H9 (cell line): ENCODE data around the gene KCNK13. TPM values are rescaled to one million over a fixed set of nuclear protein-coding genes. Genes with fewer than 3 reads are reported as not detected.

Source experiments
- DNase-seq: peaks from one replicate; pipeline ENCODE4 v3.0.0-alpha.2; 2017
- H2AFZ ChIP-seq: one replicate; pipeline ENCODE4 v1.6.1; 2013; ENCODE audit warnings: mild to moderate bottlenecking, low read length, control low read depth, moderate library complexity
- H2AK5ac ChIP-seq: 2 replicates; pipeline ENCODE4 v1.6.1; 2013; ENCODE audit warnings: low read length, control low read depth, mixed read lengths; ENCODE audit not compliant: insufficient read length
- H2BK120ac ChIP-seq: one replicate; pipeline ENCODE4 v1.6.1; 2013; ENCODE audit warnings: low read depth, mild to moderate bottlenecking, low read length, control low read depth, inconsistent platforms; ENCODE audit not compliant: poor library complexity, severe bottlenecking
- H2BK12ac ChIP-seq: 2 replicates; pipeline ENCODE4 v1.6.1; 2013; ENCODE audit warnings: low read length, control low read depth, mixed read lengths, low read depth; ENCODE audit not compliant: insufficient read length
- H2BK15ac ChIP-seq: 2 replicates; pipeline ENCODE4 v1.6.1; 2013; ENCODE audit warnings: low read depth, low read length, control low read depth
- H2BK20ac ChIP-seq: one replicate; pipeline ENCODE4 v1.6.1; 2013; ENCODE audit warnings: low read depth, mild to moderate bottlenecking, low read length, control low read depth, inconsistent platforms; ENCODE audit not compliant: poor library complexity, severe bottlenecking
- H2BK5ac ChIP-seq: 2 replicates; pipeline ENCODE4 v1.6.1; 2013; ENCODE audit warnings: low read length, control low read depth, mixed read lengths; ENCODE audit not compliant: insufficient read length
- H3K14ac ChIP-seq: 2 replicates; pipeline ENCODE4 v1.6.1; 2013; ENCODE audit warnings: low read length, control low read depth; ENCODE audit not compliant: insufficient read depth
- H3K18ac ChIP-seq: 2 replicates; pipeline ENCODE4 v1.6.1; 2013; ENCODE audit warnings: low read depth, mild to moderate bottlenecking, mixed read lengths, low read length, control low read depth; ENCODE audit not compliant: insufficient read length
- H3K23ac ChIP-seq: 2 replicates; pipeline ENCODE4 v1.6.1; 2013; ENCODE audit warnings: low read length, control low read depth, mixed read lengths, low read depth; ENCODE audit not compliant: insufficient read length
- H3K23me2 ChIP-seq: 2 replicates; pipeline ENCODE4 v1.6.1; 2013; ENCODE audit warnings: low read depth, mild to moderate bottlenecking, mixed read lengths, low read length, control low read depth; ENCODE audit not compliant: insufficient read length, poor library complexity, severe bottlenecking
- H3K27ac ChIP-seq: 2 replicates; pipeline ENCODE4 v1.5.1; 2013; ENCODE audit warnings: low read length, control low read depth, mixed read lengths, low read depth; ENCODE audit not compliant: insufficient read length
- H3K27me3 ChIP-seq: 2 replicates; pipeline ENCODE4 v1.6.1; 2013; ENCODE audit warnings: low read length, control low read depth, inconsistent platforms; ENCODE audit not compliant: insufficient read depth
- H3K4ac ChIP-seq: 2 replicates; pipeline ENCODE4 v1.6.1; 2013; ENCODE audit warnings: low read depth, mild to moderate bottlenecking, control low read depth, inconsistent platforms, low read length, moderate library complexity
- H3K4me1 ChIP-seq: 2 replicates; pipeline ENCODE4 v1.6.1; 2013; ENCODE audit warnings: low read length, control low read depth, inconsistent platforms; ENCODE audit not compliant: insufficient read depth
- H3K4me2 ChIP-seq: 2 replicates; pipeline ENCODE4 v1.6.1; 2013; ENCODE audit warnings: low read length, control low read depth, mixed read lengths; ENCODE audit not compliant: insufficient read length, insufficient read depth
- H3K56ac ChIP-seq: 2 replicates; pipeline ENCODE4 v1.6.1; 2013; ENCODE audit warnings: low read depth, mild to moderate bottlenecking, mixed read lengths, low read length, control low read depth; ENCODE audit not compliant: insufficient read length
- H3K79me1 ChIP-seq: 2 replicates; pipeline ENCODE4 v1.6.1; 2013; ENCODE audit warnings: low read depth, mild to moderate bottlenecking, moderate library complexity, low read length, control low read depth, inconsistent platforms; ENCODE audit not compliant: insufficient read depth, poor library complexity, severe bottlenecking
- H3K79me2 ChIP-seq: 2 replicates; pipeline ENCODE4 v1.6.1; 2013; ENCODE audit warnings: low read length, control low read depth, inconsistent platforms; ENCODE audit not compliant: insufficient read depth
- H3K9ac ChIP-seq: 2 replicates; pipeline ENCODE4 v1.6.1; 2013; ENCODE audit warnings: low read length, control low read depth, mixed read lengths; ENCODE audit not compliant: insufficient read length; ENCODE audit errors: extremely low read depth
- H3K9me3 ChIP-seq: one replicate; pipeline ENCODE4 v1.6.1; 2013; ENCODE audit warnings: low read depth, low read length, inconsistent platforms; ENCODE audit not compliant: control insufficient read depth
- H3T11ph ChIP-seq: one replicate; pipeline ENCODE4 v1.6.1; 2013; ENCODE audit warnings: mild to moderate bottlenecking, low read length, control low read depth, inconsistent platforms
- H4K20me1 ChIP-seq: one replicate; pipeline ENCODE4 v1.6.1; 2013; ENCODE audit not compliant: control insufficient read depth, insufficient read length, insufficient read depth
- H4K5ac ChIP-seq: 2 replicates; pipeline ENCODE4 v1.6.1; 2013; ENCODE audit warnings: low read depth, mild to moderate bottlenecking, mixed read lengths, low read length, control low read depth; ENCODE audit not compliant: insufficient read length
- H4K8ac ChIP-seq: replicated peaks from 2 replicates; pipeline ENCODE4 v1.6.1; 2013; ENCODE audit warnings: low read length, control low read depth, mixed read lengths, low read depth; ENCODE audit not compliant: insufficient read length
- H4K91ac ChIP-seq: 2 replicates; pipeline ENCODE4 v1.6.1; 2013; ENCODE audit warnings: low read depth, mild to moderate bottlenecking, moderate library complexity, mixed read lengths, low read length, control low read depth; ENCODE audit not compliant: insufficient read length
- H3K27ac Mint-ChIP-seq, 3 experiments: 2 replicates in 2 of 3; 3 replicates in 1 of 3; pipeline ENCODE4 v1.8.0; 2020 to 2021; ENCODE audit warnings: mixed read lengths in 3 of 3, mild to moderate bottlenecking in 1 of 3, moderate library complexity in 1 of 3
- H3K27me3 Mint-ChIP-seq: 2 replicates; pipeline ENCODE4 v1.8.0; 2021; ENCODE audit warnings: low read depth, mild to moderate bottlenecking, moderate library complexity, mixed read lengths
- H3K36me3 Mint-ChIP-seq, 3 experiments: 2 replicates in 2 of 3; 3 replicates in 1 of 3; pipeline ENCODE4 v1.8.0; 2020 to 2021; ENCODE audit warnings: low read depth in 3 of 3, mixed read lengths in 3 of 3; ENCODE audit not compliant: insufficient read depth in 1 of 3
- H3K4me1 Mint-ChIP-seq, 2 experiments: 2 replicates each; pipeline ENCODE4 v1.8.0; 2020; ENCODE audit warnings: mixed read lengths in 2 of 2
- H3K4me3 Mint-ChIP-seq, 2 experiments: 2 replicates in 1 of 2; 3 replicates in 1 of 2; pipeline ENCODE4 v1.8.0; 2020 to 2021; ENCODE audit warnings: mild to moderate bottlenecking in 2 of 2, mixed read lengths in 2 of 2, moderate library complexity in 1 of 2
- H3K9me3 Mint-ChIP-seq, 2 experiments: 2 replicates in 1 of 2; 3 replicates in 1 of 2; pipeline ENCODE4 v1.8.0; 2020; ENCODE audit warnings: mild to moderate bottlenecking in 2 of 2, mixed read lengths in 2 of 2, moderate library complexity in 1 of 2
- WGBS: extraction: QIAGEN DNeasy Blood & Tissue Kit; methylation state at CpG from one replicate; pipeline ENCODE4 v1.1.7; 2013; ENCODE audit warnings: missing lambda C conversion rate, low lambda C conversion rate, mixed read lengths; ENCODE audit not compliant: insufficient read length; ENCODE audit errors: extremely low coverage; 5-methylcytosine and 5-hydroxymethylcytosine counted together
- total RNA-seq: library from RNA; stranded (reverse); gene quantifications from 2 replicates; pipeline ENCODE4 v1.2.1, GENCODE V29; 2021
- TF ChIP-seq, protein P1 (sequence below): fragments of 200-600 bp; sonication (generic); conservative IDR thresholded peaks from 3 replicates; pipeline ENCODE4 v1.8.0; 2021; ENCODE audit warnings: antibody characterized with exemption, mild to moderate bottlenecking

Gene KCNK13
- total RNA-seq, 1 experiment from 2014 or later = 0.39 TPM

DNA sequence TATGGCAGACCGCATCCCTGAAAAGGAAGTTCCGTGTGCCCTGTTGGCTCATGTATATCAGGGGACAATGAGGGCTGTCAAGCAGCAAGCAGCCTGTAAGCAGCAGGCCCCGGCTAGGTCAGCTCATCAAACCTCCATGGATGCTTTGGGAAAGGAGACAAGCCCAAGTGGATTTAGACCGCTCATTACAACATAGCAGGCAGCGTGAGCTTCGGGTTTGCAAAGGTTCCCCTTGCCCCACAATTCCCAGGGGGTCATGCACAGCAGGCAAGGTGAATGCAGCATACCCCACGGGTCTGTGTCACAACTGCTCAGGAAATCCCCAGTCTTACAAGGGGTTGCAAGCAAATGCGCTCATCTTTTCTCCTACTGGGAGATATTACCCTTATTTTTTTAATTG, 54.6 kb downstream of the KCNK13 start:
- no CpG with 5 or more reads among the region's 8 CpGs for WGBS
- no peak for DNase-seq
- Histone ChIP-seq H2BK12ac (no peak overlapping the region), H2BK20ac (no peak overlapping the region), H3K56ac (no peak overlapping the region), H3K23ac (no peak overlapping the region), H2BK120ac (no peak overlapping the region), H3K14ac (no peak overlapping the region), H3K79me2 (no peaks in the 10 kb centered on the region), H4K20me1 (no peaks in the 10 kb centered on the region), H3K18ac (no peak overlapping the region), H3K27me3 (no peaks in the 10 kb centered on the region), H2BK15ac (no peak overlapping the region), H2AFZ (no peak overlapping the region), H3K23me2 (peaks cover 2% of the 10 kb centered on the region), H4K91ac (no peak overlapping the region), H3T11ph (no peak overlapping the region), H3K4ac (no peak overlapping the region), H4K5ac (no peak overlapping the region), H2AK5ac (no peak overlapping the region), H3K9me3 (no peaks in the 10 kb centered on the region), H3K79me1 (no peaks in the 10 kb centered on the region), H2BK5ac (no peak overlapping the region), H4K8ac (no peak overlapping the region), H3K4me2 (no peak overlapping the region), H3K9ac (no peak overlapping the region), H3K27ac (no peak overlapping the region), H3K4me1 (no peaks in the 10 kb centered on the region)
- Mint-ChIP-seq H3K36me3 (no peaks in the 10 kb centered on the region), H3K27me3 (peaks cover 7% of the 10 kb centered on the region), H3K4me1 (no peaks in the 10 kb centered on the region), H3K27ac (no peak overlapping the region), H3K4me3 (no peak overlapping the region), H3K9me3 (peaks cover 0 to 6% of the 10 kb centered on the region in 2 experiments; a peak in 3 of 5 replicates)
- TF ChIP-seq, protein P1, sequence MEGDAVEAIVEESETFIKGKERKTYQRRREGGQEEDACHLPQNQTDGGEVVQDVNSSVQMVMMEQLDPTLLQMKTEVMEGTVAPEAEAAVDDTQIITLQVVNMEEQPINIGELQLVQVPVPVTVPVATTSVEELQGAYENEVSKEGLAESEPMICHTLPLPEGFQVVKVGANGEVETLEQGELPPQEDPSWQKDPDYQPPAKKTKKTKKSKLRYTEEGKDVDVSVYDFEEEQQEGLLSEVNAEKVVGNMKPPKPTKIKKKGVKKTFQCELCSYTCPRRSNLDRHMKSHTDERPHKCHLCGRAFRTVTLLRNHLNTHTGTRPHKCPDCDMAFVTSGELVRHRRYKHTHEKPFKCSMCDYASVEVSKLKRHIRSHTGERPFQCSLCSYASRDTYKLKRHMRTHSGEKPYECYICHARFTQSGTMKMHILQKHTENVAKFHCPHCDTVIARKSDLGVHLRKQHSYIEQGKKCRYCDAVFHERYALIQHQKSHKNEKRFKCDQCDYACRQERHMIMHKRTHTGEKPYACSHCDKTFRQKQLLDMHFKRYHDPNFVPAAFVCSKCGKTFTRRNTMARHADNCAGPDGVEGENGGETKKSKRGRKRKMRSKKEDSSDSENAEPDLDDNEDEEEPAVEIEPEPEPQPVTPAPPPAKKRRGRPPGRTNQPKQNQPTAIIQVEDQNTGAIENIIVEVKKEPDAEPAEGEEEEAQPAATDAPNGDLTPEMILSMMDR = no peak
